HepG2 (cell line): ENCODE data around the gene TNFSF12. TPM values are rescaled to one million over a fixed set of nuclear protein-coding genes. Genes with fewer than 3 reads are reported as not detected.

Experiments
- ATF4 ChIP-seq, 2 experiments: fragments of 450-650 bp in 1 of 2; sonication (generic) in 1 of 2; formaldehyde crosslinking; IDR thresholded peaks; 2 replicates each; pipeline versions ENCODE4 v1.5.0 to v1.8.0; 2020 to 2022; ENCODE audit warnings: mild to moderate bottlenecking in 1 of 2, missing genetic modification reagents in 1 of 2
- BRCA1 ChIP-seq: sonication (generic); formaldehyde crosslinking; IDR thresholded peaks from 2 replicates; pipeline ENCODE4 v1.4.0; 2020; ENCODE audit warnings: missing genetic modification reagents
- EEA1 ChIP-seq: sonication (generic); formaldehyde crosslinking; IDR thresholded peaks from 2 replicates; pipeline ENCODE4 v1.5.1; 2020; ENCODE audit warnings: mild to moderate bottlenecking, missing genetic modification reagents, borderline replicate concordance
- EP300 ChIP-seq, 3 experiments: sonication (generic) in 1 of 3; formaldehyde crosslinking in 1 of 3; IDR thresholded peaks; 2 replicates each; pipeline versions ENCODE4 v1.5.1 to v1.6.1; 2011 to 2020; ENCODE audit warnings: low read depth in 2 of 3, low read length in 2 of 3, borderline replicate concordance in 1 of 3, improper control_type of control experiment in 1 of 3, mild to moderate bottlenecking in 1 of 3, missing genetic modification reagents in 1 of 3, moderate library complexity in 1 of 3
- FOXC1 ChIP-seq: sonication (generic); formaldehyde crosslinking; IDR thresholded peaks from 2 replicates; pipeline ENCODE4 v1.8.0; 2022; ENCODE audit warnings: mild to moderate bottlenecking, missing genetic modification reagents, borderline replicate concordance
- FOXM1 ChIP-seq: sonication (generic); formaldehyde crosslinking; IDR thresholded peaks from 2 replicates; pipeline ENCODE4 v1.5.0; 2020; ENCODE audit warnings: missing genetic modification reagents
- FOXP4 ChIP-seq: sonication (generic); formaldehyde crosslinking; IDR thresholded peaks from 2 replicates; pipeline ENCODE4 v1.4.0; 2020; ENCODE audit warnings: missing genetic modification reagents
- RBAK ChIP-seq: sonication (generic); formaldehyde crosslinking; IDR thresholded peaks from 2 replicates; pipeline ENCODE4 v1.5.1; 2020; ENCODE audit warnings: mild to moderate bottlenecking, missing genetic modification reagents
- USF2 ChIP-seq, 2 experiments: sonication (generic) in 1 of 2; formaldehyde crosslinking in 1 of 2; IDR thresholded peaks; 2 replicates each; pipeline versions ENCODE4 v1.5.1 to v1.6.1; 2011 to 2020; ENCODE audit warnings: borderline replicate concordance in 1 of 2, low read depth in 1 of 2, low read length in 1 of 2, mild to moderate bottlenecking in 1 of 2, missing genetic modification reagents in 1 of 2, moderate library complexity in 1 of 2
- ZBTB3 ChIP-seq: sonication (generic); formaldehyde crosslinking; IDR thresholded peaks from 2 replicates; pipeline ENCODE4 v1.4.0; 2020; ENCODE audit warnings: low read depth, mild to moderate bottlenecking, moderate library complexity, missing genetic modification reagents, borderline replicate concordance
- ZMYM3 ChIP-seq: sonication (generic); formaldehyde crosslinking; IDR thresholded peaks from 2 replicates; pipeline ENCODE4 v1.5.1; 2020; ENCODE audit warnings: mild to moderate bottlenecking, missing genetic modification reagents
- ZNF446 ChIP-seq: sonication (generic); formaldehyde crosslinking; IDR thresholded peaks from 2 replicates; pipeline ENCODE4 v1.5.0; 2020; ENCODE audit warnings: mild to moderate bottlenecking, missing genetic modification reagents
- ZNF501 ChIP-seq: sonication (generic); formaldehyde crosslinking; IDR thresholded peaks from 2 replicates; pipeline ENCODE4 v1.5.1; 2020; ENCODE audit warnings: mild to moderate bottlenecking, moderate library complexity, missing genetic modification reagents
- ZNF556 ChIP-seq: sonication (generic); formaldehyde crosslinking; IDR thresholded peaks from 2 replicates; pipeline ENCODE4 v1.4.0; 2020; ENCODE audit warnings: mild to moderate bottlenecking, missing genetic modification reagents, borderline replicate concordance
- polyA plus RNA-seq, 8 experiments: library from polyadenylated mRNA; depleted of rRNA in 3 of 8; stranded (reverse) in 7 of 8; unstranded in 1 of 8; fragments of >200 nt; fragmentation: Illumina TruSeq in 4 of 8; extraction: Trizol in 4 of 8; gene quantifications; 2 replicates each; pipeline versions ENCODE4 v1.2.1 to v1.2.3, GENCODE V29; 2011 to 2016; ENCODE audit warnings: low read depth in 4 of 8, missing spikeins in 1 of 8, mixed read lengths in 1 of 8; ENCODE audit not compliant: insufficient read depth in 1 of 8
- total RNA-seq, 5 experiments: library from RNA; depleted of rRNA; stranded (reverse); fragments of >200 nt; fragmentation: Illumina TruSeq; extraction: Trizol; gene quantifications; 2 replicates each; pipeline ENCODE4 v1.2.3, GENCODE V29; 2016; ENCODE audit warnings: low read depth in 1 of 5
- TF ChIP-seq, protein P1 (sequence below): sonication (generic); formaldehyde crosslinking; IDR thresholded peaks from 2 replicates; pipeline ENCODE4 v1.5.0; 2020; ENCODE audit warnings: missing genetic modification reagents, mild to moderate bottlenecking, borderline replicate concordance
- TF ChIP-seq, protein P2 (sequence below): sonication (generic); formaldehyde crosslinking; IDR thresholded peaks from 2 replicates; pipeline ENCODE4 v1.8.1; 2023; ENCODE audit warnings: missing genetic modification reagents, mild to moderate bottlenecking, borderline replicate concordance
- TF ChIP-seq, protein P3 (sequence below): sonication (generic); formaldehyde crosslinking; IDR thresholded peaks from 2 replicates; pipeline ENCODE4 v1.5.0; 2020; ENCODE audit warnings: missing genetic modification reagents, mild to moderate bottlenecking, borderline replicate concordance

The TNFSF12 gene
- total and polyA plus RNA-seq, 2 of the 13 experiments (the other 11 are each of a cell fraction or from before 2014, with no cell fraction given): 0.93 to 7.2 TPM

DNA sequence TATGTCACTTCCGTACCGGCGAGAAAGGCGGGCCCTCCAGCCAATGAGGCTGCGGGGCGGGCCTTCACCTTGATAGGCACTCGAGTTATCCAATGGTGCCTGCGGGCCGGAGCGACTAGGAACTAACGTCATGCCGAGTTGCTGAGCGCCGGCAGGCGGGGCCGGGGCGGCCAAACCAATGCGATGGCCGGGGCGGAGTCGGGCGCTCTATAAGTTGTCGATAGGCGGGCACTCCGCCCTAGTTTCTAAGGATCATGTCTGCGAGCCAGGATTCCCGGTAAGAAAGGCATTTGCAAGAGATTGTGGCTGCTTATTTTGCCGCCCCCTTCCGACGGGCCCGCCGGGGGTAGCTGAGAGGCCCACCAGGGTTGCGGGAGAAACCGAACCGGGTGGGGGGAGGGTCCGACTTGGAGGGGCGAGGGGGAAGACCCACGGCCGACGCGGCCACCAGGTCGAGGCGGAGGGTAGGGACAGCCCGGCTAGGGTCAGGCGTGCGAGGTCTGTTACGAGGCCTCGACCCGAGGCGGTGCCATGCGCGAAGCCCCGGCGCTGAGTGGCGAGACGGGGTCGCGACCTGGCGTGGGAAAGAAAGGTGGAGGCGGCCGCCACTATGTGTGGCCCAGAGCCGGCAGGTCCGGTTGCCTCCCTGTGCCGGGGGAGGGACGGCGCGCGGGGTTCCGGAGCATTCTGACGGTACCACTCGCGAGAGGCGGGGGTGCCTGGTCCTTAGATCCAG is 23.9 kb downstream of the TNFSF12 start (continued):
- no peak for TF ChIP-seq EP300 (IDR thresholded peaks at IDR 0.05; ENCODE audit: low read depth in 2 of 2, low read length in 2 of 2)
- TF ChIP-seq EP300 (CRISPR knock-in tag; IDR thresholded peaks at IDR 0.05; ENCODE audit: borderline replicate concordance): no peak
- no peak for TF ChIP-seq USF2 (IDR thresholded peaks at IDR 0.05; ENCODE audit: low read depth, low read length)
- TF ChIP-seq USF2 (CRISPR knock-in tag; IDR thresholded peaks at IDR 0.05; ENCODE audit: borderline replicate concordance): peak; percentile 85
- peak; percentile 73 for TF ChIP-seq ZNF556 (CRISPR knock-in tag)
- TF ChIP-seq, protein P1, sequence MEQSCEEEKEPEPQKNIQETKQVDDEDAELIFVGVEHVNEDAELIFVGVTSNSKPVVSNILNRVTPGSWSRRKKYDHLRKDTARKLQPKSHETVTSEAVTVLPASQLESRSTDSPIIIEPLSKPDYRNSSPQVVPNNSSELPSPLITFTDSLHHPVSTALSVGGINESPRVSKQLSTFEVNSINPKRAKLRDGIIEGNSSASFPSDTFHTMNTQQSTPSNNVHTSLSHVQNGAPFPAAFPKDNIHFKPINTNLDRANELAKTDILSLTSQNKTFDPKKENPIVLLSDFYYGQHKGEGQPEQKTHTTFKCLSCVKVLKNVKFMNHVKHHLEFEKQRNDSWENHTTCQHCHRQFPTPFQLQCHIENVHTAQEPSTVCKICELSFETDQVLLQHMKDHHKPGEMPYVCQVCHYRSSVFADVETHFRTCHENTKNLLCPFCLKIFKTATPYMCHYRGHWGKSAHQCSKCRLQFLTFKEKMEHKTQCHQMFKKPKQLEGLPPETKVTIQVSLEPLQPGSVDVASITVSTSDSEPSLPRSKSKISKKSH (CRISPR knock-in tag): no peak; the same call in 1 of the 2 replicates
- no peak for TF ChIP-seq ZMYM3 (CRISPR knock-in tag)
- no peak; the same call in 1 of the 2 replicates for TF ChIP-seq FOXP4 (CRISPR knock-in tag)
- no peak for TF ChIP-seq RBAK (CRISPR knock-in tag)
- TF ChIP-seq ZNF446 (CRISPR knock-in tag): peak; percentile 56; the same call in 1 of the 2 replicates
- TF ChIP-seq EEA1 (CRISPR knock-in tag): no peak; the same call in 1 of the 2 replicates
- TF ChIP-seq FOXM1 (CRISPR knock-in tag): 0 out of 2 replicates have a peak, but pooled peaks have one; percentile 32
- TF ChIP-seq ZBTB3: 0 out of 2 replicates have a peak, but pooled peaks have one; percentile 36
- TF ChIP-seq FOXC1: no peak; the same call in 1 of the 2 replicates
- TF ChIP-seq, protein P2, sequence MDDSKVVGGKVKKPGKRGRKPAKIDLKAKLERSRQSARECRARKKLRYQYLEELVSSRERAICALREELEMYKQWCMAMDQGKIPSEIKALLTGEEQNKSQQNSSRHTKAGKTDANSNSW (CRISPR knock-in tag): no peak
- TF ChIP-seq, protein P3, sequence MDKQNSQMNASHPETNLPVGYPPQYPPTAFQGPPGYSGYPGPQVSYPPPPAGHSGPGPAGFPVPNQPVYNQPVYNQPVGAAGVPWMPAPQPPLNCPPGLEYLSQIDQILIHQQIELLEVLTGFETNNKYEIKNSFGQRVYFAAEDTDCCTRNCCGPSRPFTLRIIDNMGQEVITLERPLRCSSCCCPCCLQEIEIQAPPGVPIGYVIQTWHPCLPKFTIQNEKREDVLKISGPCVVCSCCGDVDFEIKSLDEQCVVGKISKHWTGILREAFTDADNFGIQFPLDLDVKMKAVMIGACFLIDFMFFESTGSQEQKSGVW (CRISPR knock-in tag): no peak
- TF ChIP-seq ZNF501: peak; percentile 93; the same call in 1 of the 2 replicates
- TF ChIP-seq BRCA1 (CRISPR knock-in tag): peak; percentile 30
- peak in 1 of 2 experiments; percentile 75; a peak in 2 of 4 replicates for TF ChIP-seq ATF4 (CRISPR knock-in tag; IDR thresholded peaks at IDR 0.05)
